Ishikawa (cell line): ENCODE data around the gene HCN2.

Source experiments
- CEBPB ChIP-seq: IDR thresholded peaks from 2 replicates; pipeline ENCODE4 v1.6.1; 2012
- CREB1 ChIP-seq: IDR thresholded peaks from 2 replicates; pipeline ENCODE4 v1.6.1; 2012; ENCODE audit warnings: low read depth
- EGR1 ChIP-seq: IDR thresholded peaks from 2 replicates; pipeline ENCODE4 v1.6.1; 2012
- FOXM1 ChIP-seq: IDR thresholded peaks from 2 replicates; pipeline ENCODE4 v1.6.1; 2012; ENCODE audit warnings: low read depth, borderline replicate concordance
- NFIC ChIP-seq: IDR thresholded peaks from 2 replicates; pipeline ENCODE4 v1.6.1; 2012
- RAD21 ChIP-seq: IDR thresholded peaks from 2 replicates; pipeline ENCODE4 v1.6.1; 2012; ENCODE audit warnings: low read depth
- TAF1 ChIP-seq: IDR thresholded peaks from 2 replicates; pipeline ENCODE4 v1.6.1; 2012; ENCODE audit warnings: low read depth, mild to moderate bottlenecking
- TCF12 ChIP-seq: IDR thresholded peaks from 2 replicates; pipeline ENCODE4 v1.6.1; 2012; ENCODE audit warnings: low read depth
- USF1 ChIP-seq: IDR thresholded peaks from 2 replicates; pipeline ENCODE4 v1.6.1; 2012
- YY1 ChIP-seq: IDR thresholded peaks from 2 replicates; pipeline ENCODE4 v1.6.1; 2012; ENCODE audit warnings: low read depth
- ZBTB7A ChIP-seq: IDR thresholded peaks from 2 replicates; pipeline ENCODE4 v1.6.1; 2012; ENCODE audit warnings: low read depth
- TF ChIP-seq, protein P1 (sequence below): IDR thresholded peaks from 2 replicates; pipeline ENCODE4 v1.6.1; 2012

The HCN2 gene

GRCh38 chr19:664913-665443 lies 75.3 kb downstream of the HCN2 start:
- TF ChIP-seq YY1 (no peak), TAF1 (no peak), NFIC (no peak), RAD21 (peak; percentile 98), ZBTB7A (peak; percentile 73; the same call in 1 of the 2 replicates), CREB1 (no peak), FOXM1 (no peak), EGR1 (no peak), CEBPB (no peak), USF1 (no peak), TCF12 (no peak)
- TF ChIP-seq, protein P1, sequence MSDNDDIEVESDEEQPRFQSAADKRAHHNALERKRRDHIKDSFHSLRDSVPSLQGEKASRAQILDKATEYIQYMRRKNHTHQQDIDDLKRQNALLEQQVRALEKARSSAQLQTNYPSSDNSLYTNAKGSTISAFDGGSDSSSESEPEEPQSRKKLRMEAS = peak; percentile 90
